Sigmoid colon (tissue), 7 donors: ENCODE data around the gene HDAC2. TPM values are rescaled to one million over a fixed set of nuclear protein-coding genes. Genes with fewer than 3 reads are reported as not detected.
"Not testable (repeated sequence)": the region's sequence is repeated elsewhere in the genome, so short reads cannot be mapped to it uniquely, and the experiment has no call there.

Experiments used
- DNase-seq: peaks from one replicate; pipeline ENCODE4 v3.0.0-alpha.2; 2019
- H3K27ac ChIP-seq, 4 donors: fragments of 200-600 bp; sonication (generic); one replicate each; pipeline ENCODE4 v1.5.1; 2016 to 2019; ENCODE audit warnings: mild to moderate bottlenecking in 1 of 4
- H3K27me3 ChIP-seq, 3 donors: fragments of 200-600 bp; sonication (generic); one replicate each; pipeline ENCODE4 v1.5.1; 2019; ENCODE audit warnings: mild to moderate bottlenecking in 1 of 3
- H3K36me3 ChIP-seq, 4 donors: fragments of 200-600 bp; sonication (generic); one replicate each; pipeline ENCODE4 v1.5.1; 2016 to 2019
- H3K4me1 ChIP-seq, 4 donors: fragments of 200-600 bp; sonication (generic); one replicate each; pipeline ENCODE4 v1.5.1; 2017 to 2019
- H3K4me3 ChIP-seq, 4 donors: fragments of 200-600 bp; sonication (generic); one replicate each; pipeline ENCODE4 v1.5.1; 2017 to 2019; ENCODE audit warnings: mild to moderate bottlenecking in 2 of 4, moderate library complexity in 1 of 4
- H3K9me3 ChIP-seq, 4 donors: fragments of 200-600 bp in 3 of 4; sonication (generic) in 3 of 4; one replicate each; pipeline versions ENCODE4 v1.5.1 to v1.6.1; 2013 to 2019
- EP300 ChIP-seq, 4 donors: sonication (generic); formaldehyde crosslinking; IDR thresholded peaks; one replicate each; pipeline ENCODE4 v1.6.1; 2017; ENCODE audit warnings: antibody characterized with exemption in 4 of 4
- POLR2A ChIP-seq, 2 donors: fragments of 450-650 bp; IDR thresholded peaks; one replicate each; pipeline ENCODE4 v1.6.1; 2016; ENCODE audit warnings: antibody characterized with exemption in 2 of 2, mild to moderate bottlenecking in 2 of 2, moderate library complexity in 2 of 2
- POLR2AphosphoS5 ChIP-seq, 4 donors: sonication (generic); formaldehyde crosslinking; IDR thresholded peaks; one replicate each; pipeline ENCODE4 v1.6.1; 2017; ENCODE audit warnings: antibody characterized with exemption in 4 of 4
- WGBS, 2 donors: extraction: QIAGEN DNeasy Blood & Tissue Kit; methylation state at CpG; one replicate each; pipeline ENCODE4 v1.1.7; 2013; 5-methylcytosine and 5-hydroxymethylcytosine counted together
- intact Hi-C: fragments of 100-400 bp; cut with DNase I; formaldehyde crosslinking; loops from one replicate; pipeline ENCODE4 v1.15.1; 2023
- polyA plus RNA-seq, 3 donors: library from polyadenylated mRNA; stranded (reverse); fragments of 200-250 nt; gene quantifications; one replicate each; pipeline ENCODE4 v1.2.3, GENCODE V29; 2013
- total RNA-seq, 4 donors: library from RNA; depleted of rRNA; stranded (reverse); fragments of >200 nt; gene quantifications; one replicate each; pipeline ENCODE4 v1.1.0, GENCODE V29; 2016
- TF ChIP-seq, protein P1 (sequence below), 4 experiments: fragments of 450-650 bp in 3 of 4; fragments of 200-600 bp in 1 of 4; IDR thresholded peaks; one replicate each; pipeline ENCODE4 v1.5.1; 2016 to 2019; ENCODE audit warnings: antibody characterized with exemption in 4 of 4, mild to moderate bottlenecking in 3 of 4, moderate library complexity in 2 of 4
- donor health status: healthy with polysubstance abuse.
- donor health status: Bipolar disorder and iron deficiency.
- donor health status: healthy.

The HDAC2 gene
- 10 to 100 TPM; 57.6 to 66.5 (median 64.7) TPM for total RNA-seq
- polyA plus RNA-seq = 10 to 100 TPM; 44.4 to 71.7 (median 56.9) TPM

DNA sequence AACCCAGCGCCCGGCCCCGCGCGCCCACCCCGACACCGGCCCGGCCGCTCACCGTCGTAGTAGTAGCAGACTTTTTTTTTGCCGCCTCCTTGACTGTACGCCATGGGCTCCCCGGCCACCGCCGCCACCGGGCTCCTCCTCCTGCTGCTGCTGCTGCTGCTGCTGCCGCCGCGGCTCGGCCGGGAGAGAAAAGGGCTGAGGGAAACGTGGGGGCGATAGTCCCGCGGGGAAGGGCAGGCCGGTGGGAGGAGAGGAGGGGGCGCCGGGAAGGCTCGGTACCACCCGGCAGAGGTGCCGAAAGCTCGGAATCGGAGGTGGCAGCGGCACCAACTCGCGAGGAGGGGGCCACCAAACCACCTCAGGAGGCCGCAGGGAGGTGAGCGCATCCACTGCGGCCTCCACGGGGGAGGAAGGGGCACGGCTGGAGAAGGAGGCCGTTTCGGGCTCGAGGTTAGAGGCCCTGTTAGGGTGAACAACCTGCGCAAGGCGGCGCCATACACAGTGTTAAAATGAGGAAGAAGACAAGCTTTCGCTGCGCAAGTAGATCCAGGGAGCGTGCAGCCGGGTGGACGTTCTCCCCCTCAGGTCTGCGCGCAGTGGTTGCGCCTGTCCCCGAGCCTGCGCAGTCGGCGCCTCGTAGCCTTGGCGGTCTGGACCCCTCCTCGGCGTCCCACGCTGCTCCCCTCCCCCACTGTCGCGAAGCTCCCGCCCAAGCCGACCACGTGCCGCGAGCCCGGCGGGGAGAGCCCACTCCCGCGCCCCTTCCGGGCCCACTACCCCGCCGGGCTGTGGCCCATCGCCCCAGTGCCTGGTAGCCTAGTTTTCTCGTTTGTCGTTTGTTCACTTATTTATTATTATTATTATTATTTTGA is at the start of gene HDAC2:
TSS of gene HDAC2 (minus strand) at position 344 of the 872 bp plus-strand sequence. CDS start at position 104, 240 bp downstream.
- 0 to 1% methylated on average over 82 of the region's 82 CpGs for WGBS, 2 donors
- no peaks in the 10 kb centered on the region for H3K9me3 ChIP-seq
- TF ChIP-seq, protein P1, sequence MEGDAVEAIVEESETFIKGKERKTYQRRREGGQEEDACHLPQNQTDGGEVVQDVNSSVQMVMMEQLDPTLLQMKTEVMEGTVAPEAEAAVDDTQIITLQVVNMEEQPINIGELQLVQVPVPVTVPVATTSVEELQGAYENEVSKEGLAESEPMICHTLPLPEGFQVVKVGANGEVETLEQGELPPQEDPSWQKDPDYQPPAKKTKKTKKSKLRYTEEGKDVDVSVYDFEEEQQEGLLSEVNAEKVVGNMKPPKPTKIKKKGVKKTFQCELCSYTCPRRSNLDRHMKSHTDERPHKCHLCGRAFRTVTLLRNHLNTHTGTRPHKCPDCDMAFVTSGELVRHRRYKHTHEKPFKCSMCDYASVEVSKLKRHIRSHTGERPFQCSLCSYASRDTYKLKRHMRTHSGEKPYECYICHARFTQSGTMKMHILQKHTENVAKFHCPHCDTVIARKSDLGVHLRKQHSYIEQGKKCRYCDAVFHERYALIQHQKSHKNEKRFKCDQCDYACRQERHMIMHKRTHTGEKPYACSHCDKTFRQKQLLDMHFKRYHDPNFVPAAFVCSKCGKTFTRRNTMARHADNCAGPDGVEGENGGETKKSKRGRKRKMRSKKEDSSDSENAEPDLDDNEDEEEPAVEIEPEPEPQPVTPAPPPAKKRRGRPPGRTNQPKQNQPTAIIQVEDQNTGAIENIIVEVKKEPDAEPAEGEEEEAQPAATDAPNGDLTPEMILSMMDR (IDR thresholded peaks at IDR 0.05) = no peak
- no peak for TF ChIP-seq EP300 (IDR thresholded peaks at IDR 0.05)
- TF ChIP-seq POLR2AphosphoS5 (IDR thresholded peaks at IDR 0.05) = peak; percentile 64 to 86 (median 73)
- TF ChIP-seq POLR2A (IDR thresholded peaks at IDR 0.05) = peak; percentile 17 to 23
- intact Hi-C loops = no loop called here
- no peaks in the 10 kb centered on the region for H3K36me3 ChIP-seq
- peaks cover 0 to 39% (median 33%) of the 10 kb centered on the region in 4 donors for H3K4me1 ChIP-seq
- no peaks in the 10 kb centered on the region for H3K27me3 ChIP-seq
- H3K4me3 ChIP-seq = peak within 1 kb of the TSS; percentile 80 to 98 (median 83)
- peak; percentile 90 for DNase-seq
- H3K27ac ChIP-seq = peak within 1 kb of the TSS; percentile 87 to 99 (median 94)

GRCh38 chr6:114020196-114020595 is 49.2 kb upstream of the HDAC2 start:
- Histone ChIP-seq H3K4me3 (no peak overlapping the region), H3K27me3 (no peaks in the 10 kb centered on the region), H3K4me1 (no peaks in the 10 kb centered on the region), H3K36me3 (no peaks in the 10 kb centered on the region), H3K9me3 (no peaks in the 10 kb centered on the region), H3K27ac (no peak overlapping the region)
- no peak for DNase-seq
- TF ChIP-seq POLR2AphosphoS5 (IDR thresholded peaks at IDR 0.05) (no peak), POLR2A (IDR thresholded peaks at IDR 0.05) (no peak), EP300 (IDR thresholded peaks at IDR 0.05) (no peak)
- TF ChIP-seq, protein P1 (IDR thresholded peaks at IDR 0.05) = no peak
- intact Hi-C loops = no loop called here
- 92 to 93% methylated on average over 15 of the region's 15 CpGs for WGBS, 2 donors

- H3K4me3 ChIP-seq, DNase-seq, H3K36me3 ChIP-seq, H3K9me3 ChIP-seq, H3K4me1 ChIP-seq, H3K27me3 ChIP-seq, H3K27ac ChIP-seq, intact Hi-C loops: not testable (repeated sequence)
- 95 to 97% methylated on average over 6 of the region's 6 CpGs for WGBS, 2 donors
Observed at GRCh38 chr6:114017146-114017545, 46.2 kb upstream of the HDAC2 start.

DNA sequence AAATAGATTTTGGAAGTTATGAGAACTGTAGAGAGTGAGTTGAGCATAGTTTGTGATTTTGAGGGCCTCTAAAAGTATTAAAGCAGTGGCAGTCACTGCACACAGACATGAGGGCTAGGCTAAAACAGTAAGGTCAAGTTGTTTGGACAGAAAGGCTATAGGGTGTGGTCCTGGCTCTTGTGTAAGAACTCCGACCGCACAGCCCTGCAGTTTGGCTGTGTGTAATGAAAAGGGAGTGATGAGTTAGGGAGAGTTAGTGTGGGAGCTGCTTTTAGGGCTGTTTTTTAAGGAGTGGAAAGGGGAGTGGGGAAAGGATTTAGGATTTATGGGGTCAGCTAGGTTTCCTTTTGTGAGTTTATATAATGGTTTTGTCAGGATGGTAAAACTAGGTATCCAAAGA is 43.2 kb upstream of the HDAC2 start:
- 25 to 63% methylated on average over 2 of the region's 2 CpGs for WGBS, 2 donors
- H3K4me3 ChIP-seq, H3K9me3 ChIP-seq, H3K27ac ChIP-seq, H3K36me3 ChIP-seq, DNase-seq, intact Hi-C loops, H3K4me1 ChIP-seq, H3K27me3 ChIP-seq: not testable (repeated sequence)

DNA sequence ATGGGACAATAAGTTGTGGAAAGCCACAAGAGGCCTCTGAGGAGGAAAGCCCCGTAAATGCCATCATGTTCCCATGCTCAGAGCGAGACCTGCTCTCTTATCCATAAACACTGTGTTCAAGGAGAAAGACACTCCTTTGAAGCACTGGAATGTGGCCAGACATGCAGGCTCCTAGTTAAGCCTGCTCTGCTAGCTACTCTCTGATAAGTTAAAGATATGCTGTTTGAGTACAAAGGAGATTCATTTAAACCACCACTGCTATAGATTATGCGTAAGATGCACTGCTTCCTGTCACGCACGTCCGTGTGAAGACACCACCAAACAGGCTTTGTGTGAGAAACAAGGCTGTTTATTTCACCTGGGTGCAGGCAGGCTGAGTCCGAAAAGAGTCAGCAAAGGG is 40.5 kb upstream of the HDAC2 start:
- H3K27ac ChIP-seq, H3K4me3 ChIP-seq, intact Hi-C loops, H3K9me3 ChIP-seq, DNase-seq, H3K4me1 ChIP-seq, H3K27me3 ChIP-seq, H3K36me3 ChIP-seq: not testable (repeated sequence)
- 45 to 66% methylated on average over 7 of the region's 7 CpGs for WGBS, 2 donors

- TF ChIP-seq EP300 (IDR thresholded peaks at IDR 0.05) (no peak), POLR2AphosphoS5 (IDR thresholded peaks at IDR 0.05) (no peak), POLR2A (IDR thresholded peaks at IDR 0.05) (no peak)
- TF ChIP-seq, protein P1 (IDR thresholded peaks at IDR 0.05) = no peak
- H3K9me3 ChIP-seq = no peaks in the 10 kb centered on the region
- H3K4me1 ChIP-seq = peaks cover 0 to 6% (median 0%) of the 10 kb centered on the region in 4 donors
- 70 to 86% methylated on average over 2 of the region's 2 CpGs for WGBS, 2 donors
- H3K27ac ChIP-seq = no peak overlapping the region
- no peak overlapping the region for H3K4me3 ChIP-seq
- no peak for DNase-seq
- intact Hi-C loops = no loop called here
- no peaks in the 10 kb centered on the region for H3K27me3 ChIP-seq
- H3K36me3 ChIP-seq = no peaks in the 10 kb centered on the region
Observed at GRCh38 chr6:114010540-114010939, 39.6 kb upstream of the HDAC2 start.
